ENCODE data around the gene WNT11.

The WNT11 gene

GRCh38 chr11:76169473-76169896 is 36.8 kb downstream of the WNT11 start:
- DNase-seq, result no peak

GRCh38 chr11:76167590-76167989 is 38.7 kb downstream of the WNT11 start:
- DNase-seq, result no peak

GRCh38 chr11:76166314-76166713 is 40.0 kb downstream of the WNT11 start:
- DNase-seq, result no peak

GRCh38 chr11:76164861-76165751 is 41.2 kb downstream of the WNT11 start:
- DNase-seq, result no peak

GRCh38 chr11:76164081-76164480 is 42.2 kb downstream of the WNT11 start:
- no peak for DNase-seq

- DNase-seq, result no peak
Observed at GRCh38 chr11:76163289-76163880, 42.9 kb downstream of the WNT11 start.

- DNase-seq, result no peak
Observed at GRCh38 chr11:76162336-76163288, 43.7 kb downstream of the WNT11 start.

- no peak for DNase-seq
Observed at GRCh38 chr11:76161261-76161961, 44.9 kb downstream of the WNT11 start.

GRCh38 chr11:76160856-76161255 is 45.4 kb downstream of the WNT11 start:
- DNase-seq, result no peak

- DNase-seq, result no peak
Observed at GRCh38 chr11:76159983-76160661, 46.2 kb downstream of the WNT11 start.

- DNase-seq, result no peak
Observed at GRCh38 chr11:76159303-76159937, 46.9 kb downstream of the WNT11 start.

- DNase-seq, result no peak
Observed at GRCh38 chr11:76158394-76159302, 47.7 kb downstream of the WNT11 start.

GRCh38 chr11:76157891-76158290 is 48.4 kb downstream of the WNT11 start:
- DNase-seq, result no peak

- DNase-seq, result no peak
Observed at GRCh38 chr11:76156971-76157427, 49.3 kb downstream of the WNT11 start.

GRCh38 chr11:76155500-76156227 is 50.6 kb downstream of the WNT11 start:
- DNase-seq, result no peak

- DNase-seq, result no peak
Observed at GRCh38 chr11:76153571-76153923, 52.8 kb downstream of the WNT11 start.

GRCh38 chr11:76152741-76153570 is 53.3 kb downstream of the WNT11 start:
- DNase-seq, result no peak

GRCh38 chr11:76152086-76152681 is 54.1 kb downstream of the WNT11 start:
- no peak for DNase-seq

Data from SIG-M5 (cell line).